H1 (cell line): ENCODE measurements around the gene SDSL. TPM values are rescaled to one million over a fixed set of nuclear protein-coding genes. Genes with fewer than 3 reads are reported as not detected.
A peak's percentile ranks its signal among the peaks of the same experiment; 100 is the strongest.

ENCODE experiments used
- CHD1 ChIP-seq: IDR thresholded peaks from 2 replicates; pipeline ENCODE4 v1.6.1; 2012; ENCODE audit warnings: low read depth, low read length, improper control_type of control experiment
- CHD7 ChIP-seq: fragments of 300-600 bp; sonication (generic); IDR thresholded peaks from 2 replicates; pipeline ENCODE4 v1.7.1; 2012; ENCODE audit warnings: low read length, moderate library complexity, mild to moderate bottlenecking, inconsistent platforms; ENCODE audit not compliant: insufficient replicate concordance
- EGR1 ChIP-seq: IDR thresholded peaks from 2 replicates; pipeline ENCODE4 v1.6.1; 2011; ENCODE audit warnings: low read depth, low read length, borderline replicate concordance
- HDAC2 ChIP-seq, 2 experiments: fragments of 300-600 bp in 1 of 2; sonication (generic) in 1 of 2; IDR thresholded peaks; 2 replicates each; pipeline ENCODE4 v1.6.1; 2011 to 2012; ENCODE audit warnings: low read depth in 2 of 2, low read length in 2 of 2, mild to moderate bottlenecking in 2 of 2, moderate library complexity in 2 of 2, borderline replicate concordance in 1 of 2, inconsistent platforms in 1 of 2
- JUND ChIP-seq: IDR thresholded peaks from 2 replicates; pipeline ENCODE4 v1.6.1; 2011; ENCODE audit warnings: mild to moderate bottlenecking, improper control_type of control experiment, low read length
- NRF1 ChIP-seq: IDR thresholded peaks from 2 replicates; pipeline ENCODE4 v1.6.1; 2011; ENCODE audit warnings: mild to moderate bottlenecking, low read depth, low read length, improper control_type of control experiment
- RAD21 ChIP-seq, 2 experiments: IDR thresholded peaks in 1 of 2; conservative IDR thresholded peaks in 1 of 2; 2 replicates each; pipeline ENCODE4 v1.6.1; 2011; ENCODE audit warnings: low read depth in 2 of 2, low read length in 2 of 2, improper control_type of control experiment in 1 of 2, inconsistent platforms in 1 of 2, mild to moderate bottlenecking in 1 of 2, moderate library complexity in 1 of 2
- SP2 ChIP-seq: IDR thresholded peaks from 2 replicates; pipeline ENCODE4 v1.6.1; 2012; ENCODE audit warnings: mild to moderate bottlenecking, low read length, inconsistent platforms
- SRF ChIP-seq: IDR thresholded peaks from 2 replicates; pipeline ENCODE4 v1.6.1; 2011; ENCODE audit warnings: mild to moderate bottlenecking, low read depth, low read length, moderate library complexity
- YY1 ChIP-seq: IDR thresholded peaks from 2 replicates; pipeline ENCODE4 v1.6.1; 2011; ENCODE audit warnings: low read depth, mild to moderate bottlenecking, low read length
- polyA plus RNA-seq, 7 experiments: library from polyadenylated mRNA; depleted of rRNA in 3 of 7; stranded (reverse) in 5 of 7; unstranded in 2 of 7; fragments of >200 nt in 5 of 7; fragments of 200-250 nt in 2 of 7; gene quantifications; 1 replicate in 5 of 7; 2 replicates in 1 of 7; 4 replicates in 1 of 7; pipeline versions ENCODE4 v1.2.1 to v1.2.3, GENCODE V29; 2011 to 2013; ENCODE audit warnings: missing spikeins in 2 of 7, mixed read lengths in 2 of 7
- total RNA-seq: library from RNA; stranded (reverse); fragmentation: NEBNext Ultra II Directional; extraction: Animal tissue kit (Norgen Biotek cat#: 25700); gene quantifications from 2 replicates; pipeline ENCODE4 v1.2.1, GENCODE V29; 2021

SDSL gene
- total and polyA plus RNA-seq, 2 of the 8 experiments (the other 6 are each of a cell fraction or from before 2014, with no cell fraction given) = 0.69 to 1.3 TPM

- TF ChIP-seq CHD7 = peak; percentile 37
- 0 out of 2 replicates have a peak, but pooled peaks have one; percentile 32 for TF ChIP-seq YY1
- TF ChIP-seq RAD21 (IDR thresholded peaks at IDR 0.05 in 1 of 2, conservative IDR thresholded peaks at IDR 0.05 in 1 of 2; ENCODE audit: low read depth in 2 of 2, low read length in 2 of 2) = 0 out of 4 replicates have a peak, but pooled peaks of 1 of the 2 experiments have one; percentile 7
- no peak for TF ChIP-seq JUND
- TF ChIP-seq SP2 = no peak
- peak; percentile 93 for TF ChIP-seq EGR1
- TF ChIP-seq SRF = no peak
- 0 out of 4 replicates have a peak, but pooled peaks of 1 of the 2 experiments have one; percentile 5 for TF ChIP-seq HDAC2 (IDR thresholded peaks at IDR 0.05; ENCODE audit: borderline replicate concordance in 1 of 2, low read depth in 2 of 2, low read length in 2 of 2)
- TF ChIP-seq NRF1 = no peak
- TF ChIP-seq CHD1 = no peak
These were observed 55.1 kb downstream of the SDSL start (continued) for GRCh38 chr12:113477171-113477841.
